Type B pancreatic cell (in vitro differentiated cells): ENCODE data around the gene SLTM. TPM values are rescaled to one million over a fixed set of nuclear protein-coding genes. Genes with fewer than 3 reads are reported as not detected.
"Not testable (repeated sequence)": the region's sequence is repeated elsewhere in the genome, so short reads cannot be mapped to it uniquely, and the experiment has no call there.

Experiments used
- DNase-seq: peaks from one replicate; pipeline ENCODE4 v3.0.0; 2021; ENCODE audit warnings: mixed read lengths; ENCODE audit not compliant: unreplicated experiment; ENCODE audit errors: extremely low spot score
- H3K27ac Mint-ChIP-seq: 2 replicates; pipeline ENCODE4 v1.8.0; 2021; ENCODE audit warnings: mild to moderate bottlenecking, mixed read lengths
- H3K27me3 Mint-ChIP-seq: 2 replicates; pipeline ENCODE4 v1.8.0; 2021; ENCODE audit warnings: mixed read lengths
- H3K36me3 Mint-ChIP-seq: 2 replicates; pipeline ENCODE4 v1.8.0; 2021; ENCODE audit warnings: mixed read lengths
- H3K4me1 Mint-ChIP-seq: one replicate; pipeline ENCODE4 v1.8.0; 2021; ENCODE audit warnings: mixed read lengths; ENCODE audit not compliant: unreplicated experiment
- H3K4me3 Mint-ChIP-seq: 2 replicates; pipeline ENCODE4 v1.8.0; 2021; ENCODE audit warnings: mild to moderate bottlenecking, mixed read lengths
- H3K9me3 Mint-ChIP-seq: 2 replicates; pipeline ENCODE4 v1.8.0; 2021; ENCODE audit warnings: mixed read lengths
- CTCF ChIP-seq: fragments of 200-600 bp; sonication (generic); conservative IDR thresholded peaks from 2 replicates; pipeline ENCODE4 v1.5.0; 2021; ENCODE audit warnings: antibody characterized with exemption, mild to moderate bottlenecking
- total RNA-seq: library from RNA; stranded (reverse); gene quantifications from 2 replicates; pipeline ENCODE4 v1.2.1, GENCODE V29; 2021; ENCODE audit warnings: low replicate concordance

Gene SLTM
- total RNA-seq, 1 donor from 2014 or later = 103 TPM

- H3K27ac Mint-ChIP-seq = no peak overlapping the region
These were observed 77.4 kb downstream of the SLTM start for GRCh38 chr15:58856086-58856485.

GRCh38 chr15:58854593-58854992, 78.9 kb downstream of the SLTM start:
- Mint-ChIP-seq H3K27me3 (no peaks in the 10 kb centered on the region), H3K4me1 (peaks cover 7% of the 10 kb centered on the region), H3K36me3 (peaks cover 9% of the 10 kb centered on the region), H3K4me3 (no peak overlapping the region), H3K27ac (no peak overlapping the region), H3K9me3 (no peaks in the 10 kb centered on the region)
- DNase-seq = no peak
- no peak for TF ChIP-seq CTCF

More at GRCh38 chr15:58856086-58856485, 77.4 kb downstream of the SLTM start:
- no peak for DNase-seq
- H3K36me3 Mint-ChIP-seq = peaks cover 9% of the 10 kb centered on the region
- peaks cover 7% of the 10 kb centered on the region for H3K4me1 Mint-ChIP-seq
- no peaks in the 10 kb centered on the region for H3K27me3 Mint-ChIP-seq
- no peaks in the 10 kb centered on the region for H3K9me3 Mint-ChIP-seq
- no peak overlapping the region for H3K4me3 Mint-ChIP-seq
- no peak for TF ChIP-seq CTCF

GRCh38 chr15:58852347-58852746, 81.1 kb downstream of the SLTM start:
- TF ChIP-seq CTCF = peak; percentile 58
- Mint-ChIP-seq H3K4me1 (peaks cover 7% of the 10 kb centered on the region), H3K9me3 (no peaks in the 10 kb centered on the region), H3K27me3 (no peaks in the 10 kb centered on the region), H3K4me3 (no peak overlapping the region), H3K36me3 (peaks cover 19% of the 10 kb centered on the region), H3K27ac (no peak overlapping the region)
- DNase-seq = no peak

- not testable (repeated sequence) for H3K4me3 Mint-ChIP-seq, H3K27me3 Mint-ChIP-seq, H3K4me1 Mint-ChIP-seq, DNase-seq, H3K9me3 Mint-ChIP-seq, H3K27ac Mint-ChIP-seq
- H3K36me3 Mint-ChIP-seq = peaks cover 24% of the 10 kb centered on the region
These were observed 82.3 kb downstream of the SLTM start for GRCh38 chr15:58851205-58851604.

- Mint-ChIP-seq H3K4me3 (no peak overlapping the region), H3K27me3 (no peaks in the 10 kb centered on the region), H3K27ac (no peak overlapping the region), H3K4me1 (no peaks in the 10 kb centered on the region), H3K9me3 (no peaks in the 10 kb centered on the region), H3K36me3 (peaks cover 29% of the 10 kb centered on the region)
- DNase-seq = no peak
- no peak for TF ChIP-seq CTCF
These were observed 90.6 kb downstream of the SLTM start for GRCh38 chr15:58842713-58843396.

- Mint-ChIP-seq H3K4me1 (no peaks in the 10 kb centered on the region), H3K27ac (no peak overlapping the region), H3K36me3 (peaks cover 13% of the 10 kb centered on the region), H3K9me3 (no peaks in the 10 kb centered on the region), H3K27me3 (no peaks in the 10 kb centered on the region), H3K4me3 (no peak overlapping the region)
- no peak for TF ChIP-seq CTCF
- DNase-seq = no peak
These were observed 93.4 kb downstream of the SLTM start for GRCh38 chr15:58840048-58840447.
